Thyroid gland (tissue), 4 donors: ENCODE results near the gene CZIB. TPM values are rescaled to one million over a fixed set of nuclear protein-coding genes. Genes with fewer than 3 reads are reported as not detected.
"Not testable (repeated sequence)": the region's sequence is repeated elsewhere in the genome, so short reads cannot be mapped to it uniquely, and the experiment has no call there.

ENCODE experiments used
- DNase-seq, 2 donors: peaks; one replicate each; pipeline ENCODE4 v3.0.0-alpha.2; 2019
- H3K27ac ChIP-seq, 3 donors: fragments of 200-600 bp; sonication (generic); 1 replicate in 2 of 3; 2 replicates in 1 of 3; pipeline ENCODE4 v1.5.1; 2016 to 2019; ENCODE audit warnings: mild to moderate bottlenecking in 1 of 3, moderate library complexity in 1 of 3
- H3K27me3 ChIP-seq: fragments of 200-600 bp; sonication (generic); one replicate; pipeline ENCODE4 v1.5.1; 2019
- H3K36me3 ChIP-seq, 2 donors: fragments of 200-600 bp; sonication (generic); one replicate each; pipeline ENCODE4 v1.5.1; 2016 to 2019
- H3K4me1 ChIP-seq, 2 donors: fragments of 200-600 bp; sonication (generic); one replicate each; pipeline ENCODE4 v1.5.1; 2017 to 2019
- H3K4me3 ChIP-seq, 3 donors: fragments of 200-600 bp; sonication (generic); replicated peaks in 1 of 3; 1 replicate in 2 of 3; 2 replicates in 1 of 3; pipeline ENCODE4 v1.5.1; 2016; ENCODE audit warnings: mild to moderate bottlenecking in 1 of 3
- H3K9me3 ChIP-seq: fragments of 200-600 bp; sonication (generic); one replicate; pipeline ENCODE4 v1.5.1; 2017
- POLR2A ChIP-seq, 2 donors: fragments of 450-650 bp; IDR thresholded peaks; one replicate each; pipeline ENCODE4 v1.6.1; 2017; ENCODE audit warnings: antibody characterized with exemption in 2 of 2, mild to moderate bottlenecking in 2 of 2, moderate library complexity in 1 of 2
- WGBS, 2 donors: methylation state at CpG; one replicate each; pipeline ENCODE4 v1.1.5; 2017; 5-methylcytosine and 5-hydroxymethylcytosine counted together
- intact Hi-C: fragments of 100-400 bp; cut with DNase I; formaldehyde crosslinking; loops from one replicate; pipeline ENCODE4 v1.15.1; 2023
- total RNA-seq, 4 donors: library from RNA; depleted of rRNA; stranded (reverse); fragments of >200 nt; gene quantifications; one replicate each; pipeline ENCODE4 v1.2.3, GENCODE V29; 2016
- TF ChIP-seq, protein P1 (sequence below), 6 experiments: fragments of 200-600 bp in 3 of 6; fragments of 450-650 bp in 3 of 6; sonication (generic) in 3 of 6; IDR thresholded peaks; one replicate each; pipeline ENCODE4 v1.5.1; 2016 to 2019; ENCODE audit warnings: antibody characterized with exemption in 6 of 6, mild to moderate bottlenecking in 2 of 6, inconsistent platforms in 1 of 6, moderate library complexity in 1 of 6

Gene CZIB
- total RNA-seq, 4 donors from 2014 or later, result 37.6 to 67.9 (median 56.7) TPM

DNA sequence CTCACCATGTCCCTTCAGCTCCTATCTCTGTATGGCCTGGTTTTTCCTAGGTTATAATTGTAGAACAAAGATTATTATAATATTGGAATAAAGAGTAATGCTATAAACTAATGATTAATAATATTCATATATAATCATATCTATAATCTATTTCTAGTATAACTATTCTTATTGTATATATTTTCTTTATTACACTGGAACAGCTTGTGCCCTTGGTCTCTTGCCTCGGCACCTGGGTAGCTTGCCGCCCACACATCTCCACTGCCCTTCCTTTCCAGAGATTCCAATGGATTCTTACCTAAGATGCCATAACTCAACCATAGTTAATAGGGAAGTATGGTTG, 34.5 kb downstream of the CZIB start:
- intact Hi-C loops, result loop anchor here (10.0 kb wide), 1 partner anchor 261 kb away; the partner anchor contains the start of genes ECHDC2 and SCP2
- not testable (repeated sequence) for DNase-seq, H3K36me3 ChIP-seq

DNA sequence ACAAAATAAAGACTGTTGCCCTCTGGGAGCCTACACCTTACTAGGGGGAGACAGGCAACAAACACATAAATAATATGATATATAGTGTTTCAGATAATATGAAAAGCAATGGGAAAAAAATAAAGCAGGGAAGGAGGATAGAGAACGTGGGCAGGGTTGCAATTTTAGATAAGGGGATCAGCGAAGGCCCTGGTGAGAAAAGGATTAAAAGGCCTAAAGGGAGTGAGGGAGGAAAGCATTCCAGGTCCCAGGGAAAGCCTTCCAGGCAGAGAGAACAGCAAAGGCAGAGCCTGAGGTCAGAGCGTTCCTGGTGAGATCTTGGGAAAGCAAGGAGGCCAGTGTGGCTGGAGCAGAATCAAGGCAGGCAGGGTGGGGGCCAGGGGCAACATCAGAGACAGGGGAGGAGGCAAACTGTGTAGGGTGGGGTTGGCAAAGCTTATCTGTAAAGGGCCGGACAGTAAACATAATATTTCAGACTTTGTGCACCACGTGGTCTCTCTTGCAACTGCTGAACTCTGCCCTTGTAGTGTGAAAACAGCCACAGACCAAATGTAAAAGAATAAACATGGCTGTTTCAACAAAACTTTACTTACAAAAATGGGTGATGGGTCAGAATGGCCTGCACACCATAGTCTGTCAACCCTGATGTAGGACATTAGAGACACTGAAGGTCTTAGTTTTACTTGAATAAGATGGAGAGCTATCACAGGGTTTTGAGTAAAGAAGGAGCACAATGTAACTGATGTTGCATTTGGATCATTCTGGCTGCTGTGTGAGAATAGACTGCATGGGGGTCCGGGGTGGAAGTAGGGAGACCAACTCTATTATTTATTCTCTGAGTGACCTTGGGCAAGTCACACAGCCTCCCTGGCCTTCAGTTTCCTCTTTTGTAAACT, 37.1 kb downstream of the CZIB start:
- no peaks in the 10 kb centered on the region for H3K9me3 ChIP-seq
- TF ChIP-seq, protein P1, sequence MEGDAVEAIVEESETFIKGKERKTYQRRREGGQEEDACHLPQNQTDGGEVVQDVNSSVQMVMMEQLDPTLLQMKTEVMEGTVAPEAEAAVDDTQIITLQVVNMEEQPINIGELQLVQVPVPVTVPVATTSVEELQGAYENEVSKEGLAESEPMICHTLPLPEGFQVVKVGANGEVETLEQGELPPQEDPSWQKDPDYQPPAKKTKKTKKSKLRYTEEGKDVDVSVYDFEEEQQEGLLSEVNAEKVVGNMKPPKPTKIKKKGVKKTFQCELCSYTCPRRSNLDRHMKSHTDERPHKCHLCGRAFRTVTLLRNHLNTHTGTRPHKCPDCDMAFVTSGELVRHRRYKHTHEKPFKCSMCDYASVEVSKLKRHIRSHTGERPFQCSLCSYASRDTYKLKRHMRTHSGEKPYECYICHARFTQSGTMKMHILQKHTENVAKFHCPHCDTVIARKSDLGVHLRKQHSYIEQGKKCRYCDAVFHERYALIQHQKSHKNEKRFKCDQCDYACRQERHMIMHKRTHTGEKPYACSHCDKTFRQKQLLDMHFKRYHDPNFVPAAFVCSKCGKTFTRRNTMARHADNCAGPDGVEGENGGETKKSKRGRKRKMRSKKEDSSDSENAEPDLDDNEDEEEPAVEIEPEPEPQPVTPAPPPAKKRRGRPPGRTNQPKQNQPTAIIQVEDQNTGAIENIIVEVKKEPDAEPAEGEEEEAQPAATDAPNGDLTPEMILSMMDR (IDR thresholded peaks at IDR 0.05), result no peak
- H3K4me1 ChIP-seq, result peaks cover 5 to 9% of the 10 kb centered on the region in 2 donors
- H3K27ac ChIP-seq, result no peak overlapping the region
- DNase-seq, result no peak
- H3K4me3 ChIP-seq, result no peak overlapping the region
- no peaks in the 10 kb centered on the region for H3K36me3 ChIP-seq
- 73 to 79% methylated on average over 6 of the region's 6 CpGs for WGBS, 2 donors
- intact Hi-C loops, result loop anchor here (10.0 kb wide), 1 partner anchor 259 kb away; the partner anchor contains the start of genes ECHDC2 and SCP2
- no peaks in the 10 kb centered on the region for H3K27me3 ChIP-seq

More for the DNA sequence above, 34.5 kb downstream of the CZIB start:
- TF ChIP-seq, protein P1 (IDR thresholded peaks at IDR 0.05), result peak in 1 of 6 experiments; percentile 3
- H3K4me3 ChIP-seq, H3K9me3 ChIP-seq, H3K27me3 ChIP-seq, H3K4me1 ChIP-seq, H3K27ac ChIP-seq: not testable (repeated sequence)
- WGBS, 2 donors, result 76 to 77% methylated on average over 2 of the region's 2 CpGs

DNA sequence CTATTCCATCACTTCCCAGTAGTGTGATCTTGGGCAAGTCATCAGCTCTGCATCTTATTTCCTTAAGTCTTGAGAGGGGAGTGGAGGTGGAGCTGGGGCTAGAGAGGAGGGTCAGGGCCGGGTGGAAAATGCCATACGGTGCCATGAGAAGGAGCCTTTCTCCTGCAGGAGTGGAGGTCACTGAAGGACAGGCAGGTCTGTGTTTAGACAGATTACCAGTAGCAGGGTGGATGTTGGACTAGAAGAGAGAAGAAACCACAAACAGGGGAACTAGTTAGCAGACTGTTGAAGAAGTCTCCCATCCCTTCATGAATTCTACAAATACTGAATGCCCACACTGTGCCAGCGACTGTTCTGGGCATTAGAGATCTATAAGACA, 37.7 kb downstream of the CZIB start:
- intact Hi-C loops, result loop anchor here (10.0 kb wide), 1 partner anchor 258 kb away; the partner anchor contains the start of genes ECHDC2 and SCP2
- no peak overlapping the region for H3K27ac ChIP-seq
- no peak for DNase-seq

DNA sequence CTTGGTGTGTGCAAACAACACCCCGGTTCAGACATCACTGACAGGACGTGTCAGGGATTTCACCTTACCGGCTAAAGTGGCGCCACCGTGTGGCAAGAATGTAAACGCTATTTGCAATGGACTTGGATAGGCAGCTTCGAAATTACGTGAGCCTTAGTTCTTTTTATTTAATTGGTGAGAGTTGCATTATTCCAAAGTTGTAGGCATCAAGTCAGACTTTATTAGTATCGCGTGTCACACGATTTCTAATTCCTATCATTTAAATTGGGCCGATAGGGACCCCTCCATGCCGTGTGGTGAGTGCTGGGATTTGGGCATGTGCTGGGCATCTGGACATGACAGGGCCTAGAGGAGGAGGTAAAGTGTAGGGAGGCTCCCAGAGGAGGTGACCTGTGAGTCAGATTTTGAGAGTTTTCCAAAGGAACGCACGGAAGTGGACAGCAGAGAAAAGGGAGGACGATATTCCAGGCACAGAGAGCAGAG, 38.3 kb downstream of the CZIB start:
- no peak overlapping the region for H3K4me3 ChIP-seq
- H3K27ac ChIP-seq, result no peak overlapping the region
- DNase-seq, result peak; percentile 85 to 92
- H3K9me3 ChIP-seq, result no peaks in the 10 kb centered on the region
- H3K27me3 ChIP-seq, result no peaks in the 10 kb centered on the region
- H3K4me1 ChIP-seq, result peaks cover 5 to 9% of the 10 kb centered on the region in 2 donors
- no peaks in the 10 kb centered on the region for H3K36me3 ChIP-seq
- 15 to 21% methylated on average over 16 of the region's 16 CpGs for WGBS, 2 donors
- intact Hi-C loops, result loop anchor here (10.0 kb wide), 1 partner anchor 257 kb away; the partner anchor contains the start of genes ECHDC2 and SCP2
- TF ChIP-seq, protein P1 (IDR thresholded peaks at IDR 0.05), result peak; percentile 73 to 86 (median 84)
- TF ChIP-seq POLR2A (IDR thresholded peaks at IDR 0.05), result no peak

More for the DNA sequence above, 37.7 kb downstream of the CZIB start:
- Histone ChIP-seq H3K4me1 (peaks cover 5 to 9% of the 10 kb centered on the region in 2 donors), H3K9me3 (no peaks in the 10 kb centered on the region), H3K4me3 (no peak overlapping the region), H3K27me3 (no peaks in the 10 kb centered on the region), H3K36me3 (no peaks in the 10 kb centered on the region)
- whole genome bisulfite sequencing, 2 donors, result 65 to 76% methylated on average over 3 of the region's 3 CpGs
- TF ChIP-seq POLR2A (IDR thresholded peaks at IDR 0.05), result no peak
- TF ChIP-seq, protein P1 (IDR thresholded peaks at IDR 0.05), result no peak

DNA sequence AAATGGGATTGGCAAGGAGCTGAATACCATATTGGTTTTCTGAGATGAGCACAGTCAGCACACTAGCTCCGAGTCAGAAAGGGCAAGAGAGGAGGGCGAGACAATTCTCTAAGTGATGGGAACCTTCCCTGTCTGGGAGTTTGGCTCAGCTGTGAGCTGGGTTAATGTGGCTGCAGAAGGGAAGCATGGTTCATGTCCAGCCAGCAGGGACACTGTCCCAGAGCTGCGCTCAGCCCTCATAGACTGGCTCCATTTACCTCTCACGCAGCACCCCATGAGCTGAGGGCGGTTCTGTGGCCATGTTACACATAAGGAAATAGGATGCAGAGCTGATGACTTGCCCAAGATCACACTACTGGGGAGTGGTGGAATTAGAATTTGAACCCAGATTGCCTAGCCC, 39.5 kb downstream of the CZIB start:
- TF ChIP-seq, protein P1 (IDR thresholded peaks at IDR 0.05), result no peak
- TF ChIP-seq POLR2A (IDR thresholded peaks at IDR 0.05), result no peak
- H3K27me3 ChIP-seq, result no peaks in the 10 kb centered on the region
- no peak overlapping the region for H3K4me3 ChIP-seq
- peaks cover 5 to 9% of the 10 kb centered on the region in 2 donors for H3K4me1 ChIP-seq
- no peaks in the 10 kb centered on the region for H3K9me3 ChIP-seq
- no peak overlapping the region for H3K27ac ChIP-seq
- intact Hi-C loops, result loop anchor here (10.0 kb wide), 1 partner anchor 256 kb away; the partner anchor contains the start of genes ECHDC2 and SCP2
- WGBS, 2 donors, result 95% methylated on average over 5 of the region's 5 CpGs
- no peaks in the 10 kb centered on the region for H3K36me3 ChIP-seq
- DNase-seq, result no peak
